HFF-Myc (cell line): ENCODE data around the gene SLC25A27.

Experiments
- DNase-seq: peaks from one replicate; pipeline ENCODE4 v3.0.0-alpha.2; 2011; ENCODE audit warnings: low read depth; ENCODE audit errors: extremely low read depth
- H3K4me3 ChIP-seq: replicated peaks from 2 replicates; pipeline ENCODE4 v1.5.1; 2011; ENCODE audit warnings: low read depth, mild to moderate bottlenecking, control low read depth, low read length
- TF ChIP-seq, protein P1 (sequence below): IDR thresholded peaks from 2 replicates; pipeline ENCODE4 v1.5.1; 2012; ENCODE audit warnings: mild to moderate bottlenecking, low read depth, low read length, control low read depth; ENCODE audit errors: missing control alignments

The SLC25A27 gene

DNA sequence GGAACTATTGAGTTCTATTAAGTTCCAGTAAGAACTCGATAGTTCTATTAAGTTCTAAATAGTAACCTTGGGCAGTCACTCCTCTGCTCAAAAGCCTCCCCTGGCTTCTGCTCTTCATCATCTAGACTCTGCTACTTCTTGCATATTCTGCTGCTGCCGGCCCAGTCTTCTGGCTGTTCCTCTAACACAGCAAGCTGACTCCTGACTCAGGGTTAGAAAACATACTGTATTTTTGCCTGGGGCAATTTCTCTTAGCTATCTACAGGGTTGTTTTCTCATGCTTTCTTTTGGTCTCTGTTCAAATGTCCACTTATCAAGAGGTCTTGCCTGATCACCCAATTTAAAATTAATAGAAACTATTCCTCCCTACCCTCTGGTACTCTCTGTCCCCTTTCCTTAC, 14.6 kb downstream of the SLC25A27 start:
- H3K4me3 ChIP-seq = no peak overlapping the region
- no peak for DNase-seq
- TF ChIP-seq, protein P1, sequence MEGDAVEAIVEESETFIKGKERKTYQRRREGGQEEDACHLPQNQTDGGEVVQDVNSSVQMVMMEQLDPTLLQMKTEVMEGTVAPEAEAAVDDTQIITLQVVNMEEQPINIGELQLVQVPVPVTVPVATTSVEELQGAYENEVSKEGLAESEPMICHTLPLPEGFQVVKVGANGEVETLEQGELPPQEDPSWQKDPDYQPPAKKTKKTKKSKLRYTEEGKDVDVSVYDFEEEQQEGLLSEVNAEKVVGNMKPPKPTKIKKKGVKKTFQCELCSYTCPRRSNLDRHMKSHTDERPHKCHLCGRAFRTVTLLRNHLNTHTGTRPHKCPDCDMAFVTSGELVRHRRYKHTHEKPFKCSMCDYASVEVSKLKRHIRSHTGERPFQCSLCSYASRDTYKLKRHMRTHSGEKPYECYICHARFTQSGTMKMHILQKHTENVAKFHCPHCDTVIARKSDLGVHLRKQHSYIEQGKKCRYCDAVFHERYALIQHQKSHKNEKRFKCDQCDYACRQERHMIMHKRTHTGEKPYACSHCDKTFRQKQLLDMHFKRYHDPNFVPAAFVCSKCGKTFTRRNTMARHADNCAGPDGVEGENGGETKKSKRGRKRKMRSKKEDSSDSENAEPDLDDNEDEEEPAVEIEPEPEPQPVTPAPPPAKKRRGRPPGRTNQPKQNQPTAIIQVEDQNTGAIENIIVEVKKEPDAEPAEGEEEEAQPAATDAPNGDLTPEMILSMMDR = no peak

GRCh38 chr6:46674410-46674809, 21.6 kb downstream of the SLC25A27 start:
- TF ChIP-seq, protein P1 = no peak
- no peak overlapping the region for H3K4me3 ChIP-seq
- no peak for DNase-seq

DNA sequence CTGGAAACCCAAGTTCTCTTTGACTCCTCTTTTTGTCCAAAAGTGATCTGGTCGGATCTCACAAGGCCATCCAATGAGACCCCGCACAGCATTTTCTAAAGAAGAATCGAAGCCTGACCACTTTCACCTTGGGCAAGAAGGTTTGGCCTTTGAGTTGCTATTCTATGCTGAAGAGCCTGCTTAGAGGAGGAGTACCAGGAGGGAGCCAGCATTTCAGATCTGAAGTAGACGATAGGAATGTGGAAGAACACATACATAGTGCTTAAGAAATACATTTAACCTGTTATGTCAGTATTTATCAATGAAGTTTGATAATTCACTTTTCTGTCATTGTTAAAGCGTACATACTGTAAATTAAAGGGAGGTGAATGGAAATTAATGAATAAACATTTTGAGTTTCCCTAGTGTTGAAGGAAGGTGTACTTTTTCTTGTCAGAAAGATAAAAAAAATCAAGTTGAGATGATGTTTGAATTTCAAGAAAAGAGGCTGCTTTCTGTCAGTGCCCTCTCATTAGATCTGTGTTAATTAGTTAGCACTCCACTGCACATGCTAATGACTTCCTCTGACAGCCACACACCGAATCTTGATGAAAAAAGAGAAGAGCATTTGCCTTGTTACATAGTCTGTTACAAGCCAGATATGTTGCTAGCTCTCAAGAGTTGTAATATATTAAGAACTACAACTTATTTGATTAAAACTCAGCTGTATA, 24.0 kb downstream of the SLC25A27 start:
- no peak overlapping the region for H3K4me3 ChIP-seq
- no peak for DNase-seq

GRCh38 chr6:46677314-46677654, 24.5 kb downstream of the SLC25A27 start:
- TF ChIP-seq, protein P1 = peak; percentile 38
- H3K4me3 ChIP-seq = no peak overlapping the region
- no peak for DNase-seq

More for the DNA sequence above, 24.0 kb downstream of the SLC25A27 start:
- TF ChIP-seq, protein P1 = no peak

DNA sequence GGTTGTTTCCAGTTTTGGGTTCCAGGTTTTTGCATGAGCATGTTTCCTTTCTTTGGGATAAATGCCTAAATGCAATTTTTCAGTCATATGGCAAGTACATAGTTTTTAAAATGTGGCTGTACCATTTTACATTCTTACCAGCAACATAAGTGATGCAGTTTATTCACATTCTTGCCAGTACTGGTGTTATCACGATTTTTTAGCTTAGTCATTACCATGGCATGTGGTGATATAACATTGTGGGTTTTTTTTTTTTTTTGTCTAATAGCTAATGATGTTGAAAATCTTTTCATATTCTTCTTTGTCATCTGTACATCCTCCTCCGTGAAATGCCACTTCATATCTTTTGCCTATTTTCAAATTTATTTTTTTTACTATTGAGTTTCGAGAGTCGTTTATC, 32.0 kb downstream of the SLC25A27 start:
- no peak for DNase-seq
- no peak overlapping the region for H3K4me3 ChIP-seq
- TF ChIP-seq, protein P1 = no peak

GRCh38 chr6:46687619-46688097, 34.9 kb downstream of the SLC25A27 start, which contains the start of gene TDRD6:
TDRD6 (plus strand) TSS chr6:46687885; CDS start chr6:46688129, 244 bp downstream.
- TF ChIP-seq, protein P1 = no peak
- H3K4me3 ChIP-seq = no peak within 1 kb of the TSS
- DNase-seq = no peak
